GM18505 (cell line): ENCODE data around the gene ZNF629.

Source experiments
- ATAC-seq: cut with Tn5 transposase; IDR thresholded peaks from one replicate; pipeline ENCODE4 v1.9.1; 2021; ENCODE audit not compliant: unreplicated experiment
- POLR2A ChIP-seq: IDR thresholded peaks from 4 replicates; pipeline ENCODE4 v1.6.1; 2011; ENCODE audit warnings: borderline replicate concordance; ENCODE audit not compliant: insufficient read depth, insufficient read length; ENCODE audit errors: extremely low read depth

ZNF629 gene

GRCh38 chr16:30778549-30779244, 8.3 kb downstream of the ZNF629 start:
- no peak for TF ChIP-seq POLR2A
- ATAC-seq: no peak

GRCh38 chr16:30777591-30778297, 9.3 kb downstream of the ZNF629 start:
- TF ChIP-seq POLR2A: no peak
- ATAC-seq: no peak

- TF ChIP-seq POLR2A: peak; percentile 58
- ATAC-seq: peak; percentile 49
These were observed 11.4 kb downstream of the ZNF629 start for GRCh38 chr16:30775392-30776188.

- no peak for ATAC-seq
- TF ChIP-seq POLR2A: no peak
These were observed 11.9 kb downstream of the ZNF629 start for GRCh38 chr16:30775131-30775391.

GRCh38 chr16:30774367-30775130, 12.5 kb downstream of the ZNF629 start:
- no peak for ATAC-seq

GRCh38 chr16:30773826-30774225, 13.2 kb downstream of the ZNF629 start:
- no peak for TF ChIP-seq POLR2A
- ATAC-seq: no peak

More at GRCh38 chr16:30774367-30775130, 12.5 kb downstream of the ZNF629 start:
- no peak for TF ChIP-seq POLR2A

GRCh38 chr16:30771726-30772125, 15.3 kb downstream of the ZNF629 start:
- TF ChIP-seq POLR2A: no peak
- ATAC-seq: no peak

GRCh38 chr16:30769379-30770089, 17.5 kb downstream of the ZNF629 start:
- TF ChIP-seq POLR2A: no peak
- no peak for ATAC-seq

GRCh38 chr16:30768583-30769181, 18.3 kb downstream of the ZNF629 start:
- no peak for ATAC-seq
- no peak for TF ChIP-seq POLR2A

- no peak for TF ChIP-seq POLR2A
- no peak for ATAC-seq
These were observed 19.1 kb downstream of the ZNF629 start for GRCh38 chr16:30767767-30768465.

GRCh38 chr16:30766933-30767284, 20.1 kb downstream of the ZNF629 start:
- TF ChIP-seq POLR2A: no peak
- ATAC-seq: no peak
